Trophoblast cell (in vitro differentiated cells and primary cell): Measurements from ENCODE around the gene MTMR1.

Source experiments
- DNase-seq, 2 donors: peaks; one replicate each; pipeline ENCODE4 v3.0.0-alpha.2; 2016
- H2AFZ ChIP-seq: 2 replicates; pipeline ENCODE4 v1.6.1; 2013; ENCODE audit warnings: low read length, moderate library complexity, mild to moderate bottlenecking; ENCODE audit not compliant: insufficient read depth, poor library complexity
- H2AK5ac ChIP-seq: 2 replicates; pipeline ENCODE4 v1.6.1; 2013; ENCODE audit warnings: mild to moderate bottlenecking, low read length
- H2BK120ac ChIP-seq: 2 replicates; pipeline ENCODE4 v1.6.1; 2013; ENCODE audit warnings: low read length, mild to moderate bottlenecking, moderate library complexity; ENCODE audit not compliant: insufficient read depth, poor library complexity
- H2BK12ac ChIP-seq: 2 replicates; pipeline ENCODE4 v1.6.1; 2013; ENCODE audit warnings: mild to moderate bottlenecking, low read length, moderate library complexity
- H2BK5ac ChIP-seq: 2 replicates; pipeline ENCODE4 v1.6.1; 2013; ENCODE audit warnings: low read length, low read depth, moderate library complexity, mild to moderate bottlenecking; ENCODE audit not compliant: poor library complexity
- H3K14ac ChIP-seq: 2 replicates; pipeline ENCODE4 v1.6.1; 2013; ENCODE audit warnings: mild to moderate bottlenecking, low read length
- H3K18ac ChIP-seq: 2 replicates; pipeline ENCODE4 v1.6.1; 2013; ENCODE audit warnings: mild to moderate bottlenecking, low read length
- H3K23ac ChIP-seq: 2 replicates; pipeline ENCODE4 v1.6.1; 2013; ENCODE audit warnings: low read length
- H3K27ac ChIP-seq: 2 replicates; pipeline ENCODE4 v1.5.1; 2013; ENCODE audit warnings: low read depth, mild to moderate bottlenecking, inconsistent platforms, low read length, moderate library complexity
- H3K27me3 ChIP-seq: 2 replicates; pipeline ENCODE4 v1.6.1; 2013; ENCODE audit warnings: inconsistent platforms, mild to moderate bottlenecking, low read length, moderate library complexity; ENCODE audit not compliant: insufficient read depth
- H3K36me3 ChIP-seq, 2 experiments: 1 replicate in 1 of 2; 2 replicates in 1 of 2; pipeline ENCODE4 v1.6.1; 2013; ENCODE audit warnings: low read length in 2 of 2, mild to moderate bottlenecking in 2 of 2, moderate library complexity in 1 of 2; ENCODE audit not compliant: insufficient read depth in 2 of 2, control insufficient read depth in 1 of 2
- H3K4ac ChIP-seq: 2 replicates; pipeline ENCODE4 v1.6.1; 2013; ENCODE audit warnings: low read depth, mild to moderate bottlenecking, low read length, moderate library complexity
- H3K4me1 ChIP-seq, 2 experiments: 1 replicate in 1 of 2; 2 replicates in 1 of 2; pipeline ENCODE4 v1.6.1; 2013; ENCODE audit warnings: low read length in 2 of 2, mild to moderate bottlenecking in 2 of 2, moderate library complexity in 1 of 2; ENCODE audit not compliant: insufficient read depth in 2 of 2, control insufficient read depth in 1 of 2
- H3K4me2 ChIP-seq: 2 replicates; pipeline ENCODE4 v1.6.1; 2013; ENCODE audit warnings: inconsistent platforms, mild to moderate bottlenecking, low read length, moderate library complexity
- H3K4me3 ChIP-seq: 2 replicates; pipeline ENCODE4 v1.5.1; 2013; ENCODE audit warnings: mild to moderate bottlenecking, low read depth, low read length, inconsistent platforms
- H3K79me1 ChIP-seq: one replicate; pipeline ENCODE4 v1.6.1; 2013; ENCODE audit warnings: low read length
- H3K79me2 ChIP-seq: 2 replicates; pipeline ENCODE4 v1.6.1; 2013; ENCODE audit warnings: low read length, mild to moderate bottlenecking; ENCODE audit not compliant: control insufficient read depth, insufficient read depth, poor library complexity
- H3K9ac ChIP-seq: 2 replicates; pipeline ENCODE4 v1.6.1; 2013; ENCODE audit warnings: mild to moderate bottlenecking, low read length
- H3K9me3 ChIP-seq: 2 replicates; pipeline ENCODE4 v1.6.1; 2013; ENCODE audit warnings: low read depth, mild to moderate bottlenecking, control low read depth, inconsistent platforms, low read length; ENCODE audit not compliant: insufficient read depth
- H4K12ac ChIP-seq: 2 replicates; pipeline ENCODE4 v1.6.1; 2013; ENCODE audit warnings: low read depth, mild to moderate bottlenecking, low read length, moderate library complexity
- H4K8ac ChIP-seq: 2 replicates; pipeline ENCODE4 v1.6.1; 2013; ENCODE audit warnings: low read depth, mild to moderate bottlenecking, low read length, moderate library complexity
- H4K91ac ChIP-seq: one replicate; pipeline ENCODE4 v1.6.1; 2013; ENCODE audit warnings: low read depth, mild to moderate bottlenecking, low read length, moderate library complexity
- WGBS: extraction: QIAGEN DNeasy Blood & Tissue Kit; methylation state at CpG from one replicate; pipeline ENCODE4 v1.1.7; 2013; ENCODE audit warnings: missing lambda C conversion rate; ENCODE audit not compliant: insufficient read length, insufficient coverage; ENCODE audit errors: extremely low coverage; 5-methylcytosine and 5-hydroxymethylcytosine counted together

MTMR1 gene

DNA sequence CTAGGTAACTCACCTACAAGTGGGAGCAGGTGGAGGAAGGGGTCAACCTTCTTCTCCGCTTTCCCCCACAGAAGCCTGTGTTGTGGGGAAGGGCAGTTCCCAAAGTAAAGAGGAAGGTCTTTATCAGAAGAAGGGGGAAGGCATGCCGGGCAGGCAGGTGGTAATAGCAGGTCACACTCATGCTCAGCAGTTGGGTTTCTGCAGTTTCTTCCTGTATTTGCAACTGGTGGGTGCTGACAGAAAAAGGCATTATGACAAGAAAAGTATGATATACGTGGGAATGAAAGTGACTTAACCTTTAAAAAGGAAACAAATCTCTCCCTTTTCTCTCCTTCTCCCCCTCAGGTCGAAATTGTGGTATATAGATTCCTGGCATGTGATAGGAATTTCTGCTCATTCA, 3.7 kb downstream of the MTMR1 start:
- H3K27ac ChIP-seq: no peak overlapping the region
- no peak overlapping the region for H2BK5ac ChIP-seq
- no peak overlapping the region for H4K12ac ChIP-seq
- peaks cover 2% of the 10 kb centered on the region in 2 experiments for H3K36me3 ChIP-seq
- H4K8ac ChIP-seq: no peak overlapping the region
- H3K79me2 ChIP-seq: peaks cover 5% of the 10 kb centered on the region
- H2BK120ac ChIP-seq: no peak overlapping the region
- H3K4me2 ChIP-seq: no peak overlapping the region
- H3K79me1 ChIP-seq: peaks cover 13% of the 10 kb centered on the region
- H2AFZ ChIP-seq: no peak overlapping the region
- no peak overlapping the region for H3K4me3 ChIP-seq
- no peak overlapping the region for H2AK5ac ChIP-seq
- DNase-seq: no peak
- no peak overlapping the region for H3K18ac ChIP-seq
- H3K23ac ChIP-seq: no peak overlapping the region
- no peak overlapping the region for H3K14ac ChIP-seq
- no peak overlapping the region for H2BK12ac ChIP-seq
- H4K91ac ChIP-seq: peak overlapping the region; percentile 14
- no peaks in the 10 kb centered on the region for H3K9me3 ChIP-seq
- H3K9ac ChIP-seq: no peak overlapping the region
- H3K4me1 ChIP-seq: peaks cover 11 to 15% of the 10 kb centered on the region in 2 experiments
- H3K4ac ChIP-seq: no peak overlapping the region
- no peaks in the 10 kb centered on the region for H3K27me3 ChIP-seq
- no CpG with 5 or more reads among the region's 4 CpGs for WGBS

DNA sequence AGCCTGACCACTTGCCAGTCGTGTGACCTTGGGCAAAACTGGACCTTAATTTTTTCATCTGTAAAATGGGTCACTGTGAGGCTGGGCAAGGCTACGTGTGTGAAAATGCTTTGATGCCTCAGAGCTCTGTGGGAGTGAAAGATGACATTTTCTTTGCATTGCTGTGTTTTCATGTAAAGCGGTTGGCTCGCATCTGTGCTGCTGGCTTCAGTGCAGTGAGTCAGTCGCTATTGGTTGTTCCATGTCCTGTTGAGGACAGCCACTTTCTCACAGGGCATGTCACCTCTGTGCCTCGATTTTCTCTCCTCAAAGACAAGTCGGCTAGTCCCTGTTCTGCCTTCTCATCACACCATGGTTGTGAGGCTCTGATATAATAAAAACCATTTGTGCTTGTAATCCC, 4.4 kb downstream of the MTMR1 start:
- no peak overlapping the region for H3K23ac ChIP-seq
- H3K4ac ChIP-seq: no peak overlapping the region
- no peaks in the 10 kb centered on the region for H3K9me3 ChIP-seq
- H4K91ac ChIP-seq: no peak overlapping the region
- no peak overlapping the region for H2AK5ac ChIP-seq
- H4K8ac ChIP-seq: no peak overlapping the region
- no CpG with 5 or more reads among the region's 7 CpGs for WGBS
- no peak overlapping the region for H3K4me2 ChIP-seq
- peaks cover 13% of the 10 kb centered on the region for H3K79me1 ChIP-seq
- H3K4me1 ChIP-seq: peaks cover 11 to 14% of the 10 kb centered on the region in 2 experiments
- H2BK12ac ChIP-seq: no peak overlapping the region
- DNase-seq: peak; percentile 40 to 52
- no peak overlapping the region for H2AFZ ChIP-seq
- H3K79me2 ChIP-seq: peaks cover 5% of the 10 kb centered on the region
- no peak overlapping the region for H2BK5ac ChIP-seq
- H3K4me3 ChIP-seq: no peak overlapping the region
- no peak overlapping the region for H3K9ac ChIP-seq
- H3K27me3 ChIP-seq: no peaks in the 10 kb centered on the region
- no peak overlapping the region for H3K14ac ChIP-seq
- H3K36me3 ChIP-seq: peaks cover 2% of the 10 kb centered on the region in 2 experiments
- no peak overlapping the region for H3K27ac ChIP-seq
- no peak overlapping the region for H4K12ac ChIP-seq
- H2BK120ac ChIP-seq: no peak overlapping the region
- no peak overlapping the region for H3K18ac ChIP-seq

DNA sequence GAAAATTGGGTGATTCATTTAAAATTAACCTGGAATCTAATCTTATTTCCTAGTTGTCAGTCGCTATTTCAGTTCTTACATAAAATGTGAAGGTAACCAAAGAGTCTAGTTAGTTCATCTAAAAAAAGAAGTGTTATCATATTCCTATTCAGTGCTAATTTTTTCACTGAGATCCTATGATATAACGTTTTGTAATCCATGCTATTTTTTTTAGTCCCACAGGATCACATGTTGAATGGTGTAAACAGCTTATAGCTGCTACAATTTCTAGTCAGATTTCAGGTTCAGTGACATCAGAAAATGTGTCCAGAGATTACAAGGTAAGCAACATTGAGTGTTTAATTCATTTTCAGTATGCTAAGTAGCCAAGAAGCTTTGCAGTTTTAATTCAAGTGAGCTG, 5.8 kb downstream of the MTMR1 start:
- Histone ChIP-seq H3K27me3 (no peaks in the 10 kb centered on the region), H3K79me2 (peaks cover 3% of the 10 kb centered on the region), H3K18ac (no peak overlapping the region), H3K27ac (no peak overlapping the region), H2AK5ac (no peak overlapping the region), H3K23ac (no peak overlapping the region), H3K4ac (no peak overlapping the region), H2AFZ (no peak overlapping the region), H3K9ac (no peak overlapping the region), H2BK5ac (no peak overlapping the region), H3K4me2 (no peak overlapping the region), H2BK120ac (no peak overlapping the region), H3K4me1 (peaks cover 11 to 14% of the 10 kb centered on the region in 2 experiments), H3K4me3 (no peak overlapping the region), H3K9me3 (no peaks in the 10 kb centered on the region), H3K14ac (no peak overlapping the region), H3K79me1 (peaks cover 7% of the 10 kb centered on the region), H4K12ac (no peak overlapping the region), H3K36me3 (peaks cover 2% of the 10 kb centered on the region in 2 experiments), H4K91ac (no peak overlapping the region), H2BK12ac (no peak overlapping the region), H4K8ac (no peak overlapping the region)
- no CpG with 5 or more reads among the region's 2 CpGs for WGBS
- DNase-seq: no peak

DNA sequence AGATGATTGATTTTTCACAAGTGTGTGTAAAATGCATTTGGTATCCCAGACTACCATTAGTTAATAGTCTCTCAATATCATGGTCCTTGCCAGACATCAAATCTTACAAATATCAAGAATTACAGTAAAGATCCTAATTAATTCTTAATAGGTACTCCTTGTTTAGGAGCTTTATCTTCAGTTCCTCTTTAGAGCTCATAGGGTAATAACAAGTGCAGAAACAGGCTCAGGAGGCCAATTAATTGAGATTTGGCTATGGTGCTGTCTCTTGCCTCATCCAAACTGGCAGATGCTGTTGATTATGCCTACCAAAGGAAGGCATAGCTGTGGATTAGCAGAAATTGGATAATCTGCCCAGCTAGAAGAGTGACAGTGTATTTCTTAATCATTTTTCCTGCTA, 6.9 kb downstream of the MTMR1 start:
- Histone ChIP-seq H3K36me3 (peaks cover 2% of the 10 kb centered on the region in 2 experiments), H3K4me2 (no peak overlapping the region), H2AFZ (no peak overlapping the region), H3K23ac (no peak overlapping the region), H4K91ac (no peak overlapping the region), H2BK12ac (no peak overlapping the region), H4K12ac (no peak overlapping the region), H3K9ac (no peak overlapping the region), H2AK5ac (no peak overlapping the region), H2BK120ac (no peak overlapping the region), H4K8ac (no peak overlapping the region), H3K79me1 (peaks cover 2% of the 10 kb centered on the region), H2BK5ac (no peak overlapping the region), H3K14ac (no peak overlapping the region), H3K9me3 (no peaks in the 10 kb centered on the region), H3K4me1 (peaks cover 7 to 8% of the 10 kb centered on the region in 2 experiments), H3K18ac (no peak overlapping the region), H3K79me2 (peaks cover 3% of the 10 kb centered on the region), H3K27me3 (no peaks in the 10 kb centered on the region), H3K4ac (no peak overlapping the region), H3K4me3 (no peak overlapping the region), H3K27ac (no peak overlapping the region)
- DNase-seq: no peak
